Forelimb muscle (tissue), 1 donor: ENCODE results near the gene ENTPD6. TPM values are rescaled to one million over a fixed set of nuclear protein-coding genes. Genes with fewer than 3 reads are reported as not detected.
A peak's percentile ranks its signal among the peaks of the same experiment; 100 is the strongest.
"Not testable (repeated sequence)": the region's sequence is repeated elsewhere in the genome, so short reads cannot be mapped to it uniquely, and the experiment has no call there.

Experiments
- DNase-seq: peaks from one replicate; pipeline ENCODE4 v3.0.0-alpha.2; 2013; ENCODE audit warnings: low read depth
- polyA plus RNA-seq: library from polyadenylated mRNA; unstranded; fragments of 120-200 nt; gene quantifications from one replicate; pipeline ENCODE4 v1.2.1, GENCODE V29; 2013; ENCODE audit not compliant: insufficient read length

Gene ENTPD6
- polyA plus RNA-seq, 1 donor, result 36.0 TPM

DNA sequence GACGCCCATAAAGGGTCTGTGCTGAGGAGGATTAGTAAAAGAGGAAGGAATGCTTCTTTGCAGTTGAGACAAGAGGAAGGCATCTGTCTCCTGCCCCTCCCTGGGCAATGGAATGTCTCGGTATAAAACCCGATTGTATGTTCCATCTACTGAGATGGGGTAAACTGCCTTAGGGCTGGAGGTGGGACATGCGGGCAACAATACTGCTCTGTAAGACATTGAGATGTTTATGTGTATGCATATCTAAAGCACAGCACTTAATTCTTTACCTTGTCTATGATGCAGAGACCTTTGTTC lies 46.1 kb downstream of the ENTPD6 start:
- not testable (repeated sequence) for DNase-seq

DNA sequence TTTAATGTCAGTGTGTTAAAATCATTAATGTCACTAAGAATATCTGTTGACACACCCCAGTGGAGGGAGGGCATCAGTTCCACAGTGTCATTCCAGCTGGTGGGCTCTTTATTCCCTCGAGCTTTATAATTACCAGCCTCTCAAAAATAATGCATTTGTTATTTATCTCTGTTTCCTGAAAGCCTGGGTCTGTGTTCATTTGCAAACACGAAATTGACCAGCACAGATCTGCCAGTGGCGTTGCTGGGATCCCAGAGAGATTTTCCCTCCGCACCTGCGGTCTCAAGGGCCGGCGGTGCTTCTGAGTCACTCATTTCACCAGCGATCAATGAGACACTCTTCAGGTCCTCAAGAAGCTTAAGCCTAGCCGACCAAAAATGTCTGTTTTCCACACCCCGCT lies 46.7 kb downstream of the ENTPD6 start:
- no peak for DNase-seq

DNA sequence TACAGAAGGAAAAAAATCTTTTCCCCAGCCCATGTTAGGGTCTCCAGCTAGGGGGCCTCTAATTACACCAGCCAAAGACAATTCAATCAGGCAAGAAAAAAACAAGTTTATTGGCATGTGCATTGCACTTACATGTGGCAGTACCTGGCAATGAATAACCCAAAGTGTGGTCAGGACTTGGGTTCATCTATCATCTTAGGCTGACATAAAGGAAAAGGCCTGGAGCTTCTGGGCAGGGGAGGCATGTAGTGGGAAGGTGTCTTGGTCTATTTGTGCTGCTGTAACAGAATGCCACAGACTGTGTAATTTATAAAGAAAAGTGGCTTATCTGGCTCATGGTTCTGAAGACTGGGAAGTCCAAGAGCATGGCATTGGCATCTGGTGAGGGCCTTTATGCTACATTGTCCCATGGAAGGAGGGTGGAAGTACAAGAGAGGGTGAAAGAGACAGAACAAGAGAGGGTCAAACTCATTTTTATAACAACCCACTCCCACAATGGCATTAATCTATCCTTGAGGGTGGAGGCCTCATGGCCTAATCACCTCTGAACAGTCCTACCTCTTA lies 48.0 kb downstream of the ENTPD6 start:
- no peak for DNase-seq

DNA sequence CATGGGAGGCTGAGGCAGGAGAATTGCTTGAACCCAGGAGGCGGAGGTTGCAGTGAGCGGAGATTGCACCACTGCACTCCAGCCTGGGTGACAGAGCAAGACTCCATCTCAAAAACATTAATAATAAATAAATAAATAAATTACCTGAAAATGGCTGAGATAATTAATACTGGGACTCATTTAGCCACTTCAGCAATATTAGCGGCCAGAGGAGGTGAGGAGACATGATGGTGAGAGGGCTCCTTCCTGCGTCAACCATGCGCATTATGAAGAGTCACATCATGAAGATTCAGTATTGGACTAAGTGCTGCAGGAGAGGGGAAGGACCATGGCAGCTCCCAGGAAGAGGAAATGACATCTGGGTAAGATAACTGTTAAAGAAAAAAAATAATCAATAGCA lies 49.5 kb downstream of the ENTPD6 start:
- DNase-seq, result no peak

DNA sequence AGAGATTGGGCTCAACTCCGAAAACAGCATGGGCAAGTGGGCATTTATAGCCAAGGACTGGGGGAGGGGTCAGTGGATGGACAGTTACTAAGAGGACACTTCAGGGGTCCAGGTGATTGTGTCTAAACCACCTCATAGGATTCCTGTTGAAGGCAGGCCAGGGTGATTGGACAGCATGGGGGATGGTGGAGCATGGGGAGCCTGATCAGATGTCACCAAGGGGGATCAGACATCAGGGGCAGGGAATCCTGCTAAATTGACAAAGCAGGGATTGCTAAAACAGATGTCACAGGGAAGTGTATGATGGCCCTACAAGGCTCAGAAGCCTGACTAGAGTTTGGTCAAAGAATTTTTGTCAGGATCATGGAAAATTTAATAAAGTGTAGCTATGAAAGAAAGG lies 49.9 kb downstream of the ENTPD6 start:
- DNase-seq, result no peak

DNA sequence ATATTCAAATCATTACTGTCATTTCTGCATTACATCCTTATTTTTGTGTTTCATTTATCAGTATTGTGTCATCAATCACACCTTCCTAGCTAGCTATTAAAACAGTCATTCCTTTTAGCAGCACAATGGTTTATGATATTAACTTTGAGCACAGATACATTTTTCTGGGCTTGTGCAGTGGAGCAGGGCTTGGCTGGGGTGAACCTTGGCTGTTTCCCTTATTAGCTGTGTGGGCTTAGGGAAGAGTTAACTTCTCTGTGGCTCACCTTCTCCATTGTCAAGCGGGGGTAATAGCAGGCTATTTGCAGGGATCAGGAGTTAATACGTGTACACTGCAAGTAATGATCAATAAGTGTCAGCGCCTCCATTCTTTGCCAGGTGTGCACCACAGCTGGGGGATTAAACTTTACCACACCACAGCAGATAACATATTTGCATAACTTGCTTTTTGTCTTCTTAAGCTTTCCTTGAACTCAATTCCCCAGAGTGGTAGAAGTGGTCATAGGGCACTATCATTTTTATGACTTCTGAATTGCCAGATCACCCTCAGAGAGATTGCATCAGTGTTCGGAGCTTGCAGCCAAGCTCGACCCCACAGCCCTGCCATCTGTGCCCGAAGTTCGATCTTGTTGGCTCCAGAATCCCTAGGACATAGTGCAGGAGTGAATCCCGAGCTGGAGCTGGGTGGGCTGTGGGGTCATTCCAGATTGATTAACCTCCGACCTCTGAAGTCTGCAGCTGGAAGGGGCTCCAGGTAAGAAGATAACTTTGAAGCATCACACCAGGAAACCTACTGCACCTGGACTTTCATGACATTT lies 50.9 kb downstream of the ENTPD6 start:
- DNase-seq, result no peak

DNA sequence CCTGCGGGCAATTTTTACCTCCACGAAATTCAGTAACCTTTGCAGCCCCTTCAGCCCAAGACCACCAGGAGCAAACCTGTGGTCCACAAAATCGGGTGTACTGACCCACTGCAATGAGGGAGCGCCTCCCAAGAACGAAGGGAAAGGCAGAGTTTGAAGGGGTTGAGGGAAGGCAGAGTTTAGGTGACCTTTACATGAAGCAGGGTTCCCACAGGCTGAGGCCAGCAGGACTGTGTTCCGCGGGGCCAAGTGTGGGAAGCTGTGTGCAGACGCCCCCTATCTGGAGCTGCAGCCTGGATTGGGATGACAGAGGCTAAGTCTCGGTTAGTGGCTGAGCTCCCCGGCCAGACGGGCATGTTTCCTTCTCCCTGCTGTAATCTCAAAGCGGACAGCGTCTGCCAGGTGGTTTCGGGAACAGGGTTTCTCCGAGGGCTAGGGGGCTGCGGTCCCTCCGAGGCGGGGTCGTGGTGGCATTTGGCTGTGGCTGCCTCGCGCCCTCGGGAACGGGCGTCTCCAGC lies 51.5 kb downstream of the ENTPD6 start:
- no peak for DNase-seq

DNA sequence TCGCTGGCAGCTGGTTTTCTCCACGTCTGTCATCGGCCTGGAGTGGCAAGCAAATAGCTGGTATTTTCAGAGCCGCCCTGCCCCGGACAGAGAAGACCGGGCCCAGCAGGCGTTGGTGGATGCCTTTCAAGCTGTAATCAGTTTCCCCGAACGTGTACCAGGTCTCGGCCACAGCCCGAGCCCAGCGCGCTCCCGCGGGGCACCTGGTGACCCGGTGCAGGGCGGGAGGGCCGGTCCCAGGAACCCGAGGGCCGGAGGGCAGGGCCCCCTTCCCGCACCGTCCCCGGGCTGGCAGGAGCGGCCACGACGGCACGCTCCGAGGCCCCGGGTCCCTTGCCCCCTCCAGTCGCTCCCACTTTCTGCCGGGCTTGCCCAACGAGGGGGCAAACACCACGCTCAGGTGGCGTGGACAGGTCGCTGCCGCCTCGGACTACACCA lies 52.0 kb downstream of the ENTPD6 start:
- no peak for DNase-seq

DNA sequence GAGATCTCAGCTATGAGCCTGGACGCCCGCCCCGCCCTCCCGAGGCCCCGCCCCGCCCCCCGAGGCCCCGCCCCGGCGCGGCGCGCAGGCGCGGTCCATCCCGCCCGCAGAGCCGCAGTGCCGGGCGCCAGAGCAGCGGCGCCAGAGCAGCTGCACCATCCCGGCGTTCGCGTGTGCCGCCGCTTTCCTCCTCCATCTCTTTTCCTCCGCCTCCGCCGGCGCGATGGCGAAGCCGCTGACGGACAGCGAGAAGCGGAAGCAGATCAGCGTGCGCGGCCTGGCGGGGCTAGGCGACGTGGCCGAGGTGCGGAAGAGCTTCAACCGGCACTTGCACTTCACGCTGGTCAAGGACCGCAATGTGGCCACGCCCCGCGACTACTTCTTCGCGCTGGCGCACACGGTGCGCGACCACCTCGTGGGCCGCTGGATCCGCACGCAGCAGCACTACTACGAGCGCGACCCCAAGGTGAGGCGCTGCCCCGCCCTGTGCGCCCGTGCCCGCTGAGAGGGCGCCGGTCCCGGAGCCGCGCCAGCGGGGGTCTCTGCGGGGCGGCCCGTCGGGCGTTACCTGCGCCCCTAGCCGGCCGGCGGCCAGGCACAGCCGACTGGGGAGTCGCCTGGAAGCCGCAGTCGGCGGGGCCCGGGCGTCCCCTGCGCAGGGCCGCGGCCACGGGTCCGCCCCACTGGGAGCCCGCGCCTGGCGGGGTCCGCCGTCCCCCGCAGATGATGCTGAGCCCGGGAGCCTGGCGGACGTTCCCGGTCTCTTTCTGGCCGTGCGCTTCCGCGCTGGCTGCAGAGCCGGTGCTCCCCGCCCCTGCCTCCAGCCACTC lies 52.7 kb downstream of the ENTPD6 start, which contains the start of gene PYGB:
Gene PYGB (plus strand): TSS at position 130 of the 830 bp plus-strand sequence. CDS start 94 bp downstream, at position 224.
- DNase-seq, result peak; percentile 35

DNA sequence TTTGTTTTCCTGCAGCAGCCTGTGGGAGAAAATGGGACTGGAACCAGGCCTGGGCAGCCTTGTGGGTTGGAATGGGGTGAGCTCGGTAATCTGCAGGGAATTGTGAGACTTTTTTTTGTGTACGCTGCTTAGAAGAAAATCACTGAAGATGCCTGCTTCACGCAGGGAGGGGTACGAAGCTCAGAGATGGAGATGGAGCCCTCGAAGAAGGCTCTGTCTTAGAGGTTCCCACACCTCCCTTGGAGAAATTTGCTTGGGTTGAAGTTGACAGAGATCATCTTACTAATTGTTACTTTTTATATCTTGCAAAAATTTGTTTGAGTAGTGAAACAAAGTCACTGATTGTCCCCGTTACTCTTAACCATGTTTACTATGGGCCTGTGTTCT lies 53.3 kb downstream of the ENTPD6 start:
- DNase-seq, result no peak

DNA sequence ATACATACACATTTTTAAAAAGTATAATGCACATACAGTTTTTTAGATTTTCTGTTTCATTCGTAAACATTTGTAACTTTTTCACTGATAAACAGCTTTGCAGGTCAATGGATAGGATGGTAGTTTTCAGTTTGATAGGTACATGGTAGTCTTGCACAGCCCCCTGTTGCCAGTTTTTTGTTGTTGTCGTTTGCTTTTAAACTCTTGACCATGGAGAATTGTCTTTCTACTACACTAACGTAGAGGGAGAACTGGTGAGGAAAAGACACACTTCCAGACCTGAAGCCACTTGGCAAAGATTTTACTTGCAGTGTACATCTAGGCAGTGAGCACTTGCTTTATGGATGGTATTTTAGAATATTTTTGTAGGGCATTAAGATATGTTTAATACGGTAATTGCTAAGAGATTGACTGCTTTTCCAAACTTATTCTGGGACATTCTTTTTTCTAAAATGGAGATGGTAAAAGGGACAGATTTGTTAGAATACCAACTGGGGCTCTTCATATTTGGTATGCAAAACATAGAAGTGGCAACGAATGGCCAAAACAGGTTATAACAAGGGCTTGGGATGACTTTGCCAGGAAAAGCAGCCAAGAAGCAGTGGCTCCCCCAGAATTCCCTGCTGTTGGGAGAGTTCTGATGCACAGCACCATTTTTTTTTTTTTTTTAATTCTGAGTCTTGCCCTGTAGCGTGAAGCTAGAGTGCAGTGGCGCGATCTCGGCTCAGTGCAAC lies 53.9 kb downstream of the ENTPD6 start:
- DNase-seq, result no peak

DNA sequence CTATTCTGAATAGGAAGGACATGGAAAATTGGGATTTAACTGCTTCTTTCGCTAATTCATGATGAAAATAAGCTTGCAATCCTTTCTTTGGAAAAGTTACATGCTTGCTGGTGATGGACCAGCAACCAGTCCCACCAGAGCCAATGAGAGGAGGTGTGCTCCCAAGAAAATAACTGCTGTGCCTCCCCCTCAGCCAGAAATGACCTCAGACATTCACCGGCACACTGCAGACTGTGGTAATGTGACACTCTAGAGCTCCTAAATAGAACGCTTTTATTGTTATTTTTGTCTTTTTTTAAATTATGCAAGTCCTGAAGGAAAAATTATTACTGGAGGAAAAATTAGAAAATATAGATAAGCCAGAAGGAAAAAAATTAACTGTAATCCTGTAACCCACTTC lies 55.0 kb downstream of the ENTPD6 start:
- no peak for DNase-seq

DNA sequence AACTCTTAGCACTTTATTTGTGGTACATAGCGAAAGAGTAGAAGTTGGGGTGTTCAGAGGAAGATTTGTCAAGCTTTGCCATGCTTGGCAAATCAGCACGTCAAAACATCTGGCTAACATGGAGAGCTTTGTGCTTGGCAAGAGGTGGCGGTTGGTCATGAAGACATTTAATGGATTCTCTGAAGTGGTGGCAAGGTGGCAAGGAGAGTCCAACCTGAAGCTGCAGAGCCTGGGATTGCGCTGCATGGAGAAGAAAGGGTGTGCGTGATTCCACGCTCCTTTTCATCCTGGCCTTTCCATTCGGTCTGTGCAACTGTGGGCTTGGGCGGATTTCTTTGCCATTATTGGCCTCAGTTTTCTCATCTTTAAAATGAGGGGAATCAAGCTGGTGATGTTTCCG lies 55.5 kb downstream of the ENTPD6 start:
- no peak for DNase-seq

DNA sequence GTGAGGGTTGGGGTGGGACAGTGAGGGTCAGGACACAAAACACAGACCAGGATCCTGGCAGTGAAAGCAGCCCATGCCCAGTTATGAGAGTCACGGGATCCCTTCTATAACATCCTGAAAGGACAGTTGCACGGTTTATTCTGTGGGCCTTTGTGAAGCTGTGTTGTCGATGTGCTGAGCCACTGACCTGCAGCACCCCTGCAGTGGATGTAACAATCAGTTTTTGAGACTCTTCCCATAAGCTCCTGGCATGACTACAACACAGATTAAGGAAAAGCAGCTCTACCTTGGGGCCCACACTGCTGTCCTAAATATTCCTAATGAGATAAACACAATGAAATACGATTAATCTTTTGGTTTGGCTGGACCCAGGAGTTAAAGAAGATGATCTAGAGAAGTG lies 56.0 kb downstream of the ENTPD6 start:
- no peak for DNase-seq

DNA sequence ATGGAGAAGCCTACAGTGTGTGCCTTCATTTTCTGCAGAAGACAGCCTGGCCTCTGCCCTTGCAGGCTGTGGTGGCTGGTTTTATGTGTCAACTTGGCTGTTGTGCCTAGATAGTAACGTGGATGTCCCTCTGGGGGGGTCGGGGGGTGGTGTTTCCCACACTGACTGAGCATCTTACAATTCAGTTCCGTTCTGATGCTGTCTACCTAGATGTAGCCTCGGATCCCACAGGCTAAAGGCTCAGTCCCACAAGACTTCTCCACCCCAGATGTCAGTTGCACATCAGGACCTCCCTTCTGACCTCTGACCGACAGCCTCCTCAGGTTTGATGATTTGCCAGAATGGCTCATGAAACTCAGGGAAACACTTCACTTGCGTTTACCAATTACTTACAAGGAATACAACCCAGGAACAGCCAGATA lies 56.7 kb downstream of the ENTPD6 start:
- no peak for DNase-seq

DNA sequence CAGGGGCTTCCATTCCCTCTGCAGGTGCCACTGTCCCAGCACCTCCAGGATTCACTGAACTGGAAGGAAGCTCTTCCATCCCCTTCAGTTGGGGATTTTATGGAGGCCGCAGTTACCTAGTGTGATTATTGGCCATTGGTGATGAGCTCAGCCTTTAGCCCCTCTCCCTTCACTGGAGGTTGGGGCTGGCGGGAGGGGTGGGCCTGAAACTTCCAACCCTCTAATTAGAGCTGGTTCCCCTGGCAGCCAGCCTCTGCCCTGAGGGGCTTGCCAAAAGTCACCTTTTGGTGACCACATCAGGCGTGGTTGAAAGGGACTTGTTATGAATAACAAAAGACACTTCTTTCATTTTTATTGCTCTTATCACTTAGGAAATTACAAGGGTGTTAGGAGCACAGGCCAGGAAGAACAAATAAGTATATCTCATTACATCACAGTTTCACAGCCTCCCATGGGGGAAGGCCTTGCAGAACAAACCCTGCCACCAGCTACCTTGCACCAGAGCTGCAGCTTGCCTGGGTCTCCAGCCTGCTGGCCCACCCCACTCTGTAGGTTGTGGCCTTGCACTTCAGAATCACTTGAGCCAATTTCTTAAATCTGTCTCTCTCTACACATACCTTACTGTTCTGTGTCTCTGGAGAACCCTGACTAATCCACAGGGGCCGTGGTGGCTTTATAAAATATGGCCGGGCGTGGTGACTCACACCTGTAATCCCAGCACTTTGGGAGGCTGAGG lies 57.3 kb downstream of the ENTPD6 start:
- DNase-seq, result no peak

DNA sequence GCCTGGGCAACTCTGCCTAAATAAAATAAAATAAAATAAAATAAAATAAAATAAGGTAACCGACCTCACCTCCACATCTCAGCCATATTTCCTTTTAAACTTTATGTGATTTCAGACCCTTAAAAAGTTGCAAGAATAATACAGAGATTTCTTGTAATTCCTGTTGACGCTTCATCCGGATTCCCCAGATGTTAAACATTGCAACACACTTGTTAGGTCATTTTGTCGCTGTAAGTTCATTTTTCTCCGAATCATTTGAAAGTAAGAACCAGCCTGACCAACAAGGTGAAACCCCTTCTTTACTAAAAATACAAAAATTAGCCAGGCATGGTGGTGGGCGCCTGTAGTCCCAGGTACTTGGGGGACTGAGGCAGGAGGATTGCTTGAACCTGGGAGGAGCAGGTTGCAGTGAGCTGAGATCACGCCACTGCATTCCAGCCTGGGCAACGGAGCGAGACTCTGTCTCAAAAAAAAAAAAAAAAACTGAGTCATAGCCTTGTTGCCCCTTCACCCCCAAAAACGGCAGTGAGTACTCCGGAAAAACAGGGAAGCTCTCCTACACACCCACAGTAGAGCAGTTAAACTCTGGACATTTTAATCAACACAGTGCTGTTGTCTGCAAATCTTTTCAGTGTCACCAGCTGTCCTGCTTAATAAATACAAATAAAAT lies 58.2 kb downstream of the ENTPD6 start:
- DNase-seq, result no peak

DNA sequence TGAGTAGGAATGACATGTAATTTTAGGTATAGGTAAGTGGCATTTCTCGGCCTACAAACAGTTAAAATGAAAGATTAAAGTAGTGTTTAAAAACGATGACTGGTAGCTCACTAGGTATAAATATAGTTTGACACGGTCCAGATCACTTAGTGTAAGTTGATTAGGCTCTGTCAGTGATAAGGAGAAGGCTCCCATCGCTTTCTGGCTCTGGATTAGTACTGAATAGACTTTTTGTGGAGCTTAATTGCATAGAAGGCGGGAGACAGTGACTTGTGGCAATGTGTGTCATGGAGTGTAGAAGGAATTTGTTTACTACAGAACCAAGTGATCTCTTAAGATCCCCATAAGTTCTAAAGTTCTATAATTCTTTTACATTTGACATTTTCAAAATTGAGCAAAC lies 59.1 kb downstream of the ENTPD6 start:
- DNase-seq, result no peak

DNA sequence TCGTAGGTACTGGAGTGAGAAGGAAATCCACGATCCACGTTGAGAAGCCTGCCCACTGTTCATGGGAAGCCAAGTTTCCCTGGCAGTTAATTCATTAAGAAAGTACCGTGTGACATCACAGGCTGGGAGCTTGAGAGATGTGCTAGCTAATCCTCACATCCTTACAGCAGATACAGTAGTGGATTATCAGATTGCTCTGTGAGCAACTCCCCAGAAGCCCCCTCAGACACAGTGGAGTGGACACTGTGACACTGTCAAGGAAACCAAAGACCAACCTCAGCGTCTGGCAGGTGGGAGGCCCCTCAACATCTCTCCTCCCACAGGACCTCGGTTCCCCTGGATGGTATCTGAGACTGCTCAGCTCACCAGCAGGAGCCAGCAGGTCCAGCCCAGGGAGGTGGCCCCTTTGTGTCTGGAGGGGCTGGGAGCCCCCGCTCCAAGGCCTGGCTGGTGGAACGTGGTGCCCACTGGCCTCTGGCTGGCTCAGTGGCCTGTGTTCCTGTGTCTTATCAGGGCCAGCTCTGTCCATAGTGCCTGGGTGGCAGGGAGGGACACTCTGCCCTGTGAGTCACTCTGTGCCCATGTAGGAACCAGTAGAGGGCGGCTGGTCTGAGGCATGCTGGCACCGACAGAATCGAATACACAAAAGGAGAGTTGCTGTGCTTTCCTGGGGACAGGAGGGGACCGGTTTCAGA lies 59.6 kb downstream of the ENTPD6 start:
- no peak for DNase-seq
